Astrocyte of the cerebellum (primary cell): Measurements from ENCODE around the gene SEMA4B.
A peak's percentile ranks its signal among the peaks of the same experiment; 100 is the strongest.
"Not testable (repeated sequence)": the region's sequence is repeated elsewhere in the genome, so short reads cannot be mapped to it uniquely, and the experiment has no call there.

Source experiments
- DNase-seq: peaks from one replicate; pipeline ENCODE4 v3.0.0-alpha.2; 2011; ENCODE audit warnings: low read depth
- H3K4me3 ChIP-seq: 2 replicates; pipeline ENCODE4 v1.5.1; 2011; ENCODE audit warnings: mild to moderate bottlenecking, low read depth, low read length, moderate library complexity
- in situ Hi-C: cut with HindIII; loops from 2 replicates; pipeline ENCODE4 v1.10.0; 2017; ENCODE audit warnings: low sequenced_read_pairs
- TF ChIP-seq, protein P1 (sequence below): IDR thresholded peaks from 2 replicates; pipeline ENCODE4 v1.5.1; 2012; ENCODE audit warnings: low read length, low read depth, moderate library complexity, mild to moderate bottlenecking; ENCODE audit errors: missing control alignments

SEMA4B gene

DNA sequence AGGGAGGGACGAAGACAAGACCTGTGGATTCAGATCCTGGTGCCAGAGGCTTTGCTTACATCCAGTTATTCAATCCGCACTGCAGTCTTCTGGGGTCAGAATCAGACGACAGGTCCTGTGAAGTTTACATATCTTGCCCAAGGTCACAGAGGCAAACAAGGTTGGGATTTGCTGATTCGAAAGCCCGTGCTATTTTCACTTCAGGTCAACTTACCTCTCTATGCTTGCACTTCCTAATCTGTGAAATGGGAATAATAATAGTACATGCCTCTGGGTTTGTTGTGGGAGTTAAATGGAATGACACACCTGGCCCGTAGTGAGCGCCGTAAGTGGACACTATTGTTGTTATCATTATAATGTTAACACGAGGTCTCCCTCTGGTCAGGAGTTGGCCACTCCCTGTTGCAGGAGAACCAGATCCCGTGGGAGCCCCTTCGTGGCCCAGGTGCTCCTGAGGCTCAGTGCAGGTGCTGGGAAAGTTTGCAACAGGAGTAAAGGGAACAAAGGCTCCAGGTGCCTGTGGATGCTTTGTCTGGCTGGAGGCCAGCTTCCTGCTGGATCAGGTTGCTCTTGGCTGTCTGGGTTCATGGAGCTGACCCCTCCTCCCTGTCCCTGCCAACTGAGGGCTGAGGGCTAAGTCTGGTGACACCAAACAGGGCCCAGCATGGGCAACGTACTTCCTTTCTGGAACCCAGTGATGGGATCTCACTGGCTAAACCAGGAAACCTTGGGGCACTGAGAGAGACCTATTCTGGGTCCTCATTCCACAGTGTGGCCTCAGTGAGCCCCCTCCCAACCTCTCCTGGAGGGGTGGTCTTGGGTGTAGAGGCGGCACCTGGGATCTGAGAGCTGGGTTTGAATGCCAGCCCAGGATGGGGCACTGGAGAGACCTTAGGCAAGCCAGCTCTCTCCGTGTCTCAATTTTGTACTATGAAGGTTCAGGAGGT, 40.1 kb upstream of the SEMA4B start:
- in situ Hi-C loops = no loop called here
- no peak overlapping the region for H3K4me3 ChIP-seq
- TF ChIP-seq, protein P1, sequence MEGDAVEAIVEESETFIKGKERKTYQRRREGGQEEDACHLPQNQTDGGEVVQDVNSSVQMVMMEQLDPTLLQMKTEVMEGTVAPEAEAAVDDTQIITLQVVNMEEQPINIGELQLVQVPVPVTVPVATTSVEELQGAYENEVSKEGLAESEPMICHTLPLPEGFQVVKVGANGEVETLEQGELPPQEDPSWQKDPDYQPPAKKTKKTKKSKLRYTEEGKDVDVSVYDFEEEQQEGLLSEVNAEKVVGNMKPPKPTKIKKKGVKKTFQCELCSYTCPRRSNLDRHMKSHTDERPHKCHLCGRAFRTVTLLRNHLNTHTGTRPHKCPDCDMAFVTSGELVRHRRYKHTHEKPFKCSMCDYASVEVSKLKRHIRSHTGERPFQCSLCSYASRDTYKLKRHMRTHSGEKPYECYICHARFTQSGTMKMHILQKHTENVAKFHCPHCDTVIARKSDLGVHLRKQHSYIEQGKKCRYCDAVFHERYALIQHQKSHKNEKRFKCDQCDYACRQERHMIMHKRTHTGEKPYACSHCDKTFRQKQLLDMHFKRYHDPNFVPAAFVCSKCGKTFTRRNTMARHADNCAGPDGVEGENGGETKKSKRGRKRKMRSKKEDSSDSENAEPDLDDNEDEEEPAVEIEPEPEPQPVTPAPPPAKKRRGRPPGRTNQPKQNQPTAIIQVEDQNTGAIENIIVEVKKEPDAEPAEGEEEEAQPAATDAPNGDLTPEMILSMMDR = no peak
- no peak for DNase-seq

DNA sequence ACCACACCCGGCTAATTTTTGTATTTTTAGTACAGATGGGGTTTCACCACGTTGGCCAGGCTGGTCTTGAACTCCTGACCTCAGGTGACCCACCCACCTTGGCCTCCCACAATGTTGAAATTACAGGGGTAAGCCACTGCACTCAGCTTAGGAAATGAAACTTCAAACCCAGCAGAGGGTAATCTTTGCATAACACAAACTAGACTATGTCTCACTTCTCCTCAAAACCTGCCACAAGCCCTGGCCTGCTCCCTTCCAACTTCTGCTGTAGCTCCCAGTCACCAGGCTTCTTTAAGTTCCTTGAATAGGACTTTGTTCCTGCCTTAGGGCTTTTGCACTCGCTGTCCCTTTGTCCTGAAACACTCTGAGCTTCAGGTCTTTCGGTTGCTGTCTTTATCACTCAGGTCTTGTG, 39.2 kb upstream of the SEMA4B start:
- TF ChIP-seq, protein P1 = no peak
- H3K4me3 ChIP-seq = no peak overlapping the region
- DNase-seq = no peak
- in situ Hi-C loops = no loop called here

DNA sequence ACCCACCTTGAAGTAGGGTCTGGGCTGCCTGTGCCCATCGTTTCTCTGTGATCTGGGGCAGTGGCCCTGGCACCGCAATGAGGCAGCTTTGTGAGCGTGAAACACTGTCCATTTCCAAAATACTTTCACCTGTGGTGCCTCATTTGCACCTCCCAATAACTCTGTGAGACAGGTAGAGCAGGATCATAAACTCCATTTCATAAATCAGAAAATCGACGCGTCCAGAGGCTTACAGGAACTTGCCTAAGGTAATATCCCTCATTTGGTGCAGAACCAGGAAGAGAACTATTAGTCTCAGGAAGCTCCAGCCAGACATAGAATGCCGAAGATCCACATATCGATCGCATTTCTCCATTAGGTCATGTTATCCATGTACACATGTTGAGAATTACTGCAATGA, 38.2 kb upstream of the SEMA4B start:
- in situ Hi-C loops = no loop called here
- TF ChIP-seq, protein P1 = no peak
- no peak overlapping the region for H3K4me3 ChIP-seq
- no peak for DNase-seq

DNA sequence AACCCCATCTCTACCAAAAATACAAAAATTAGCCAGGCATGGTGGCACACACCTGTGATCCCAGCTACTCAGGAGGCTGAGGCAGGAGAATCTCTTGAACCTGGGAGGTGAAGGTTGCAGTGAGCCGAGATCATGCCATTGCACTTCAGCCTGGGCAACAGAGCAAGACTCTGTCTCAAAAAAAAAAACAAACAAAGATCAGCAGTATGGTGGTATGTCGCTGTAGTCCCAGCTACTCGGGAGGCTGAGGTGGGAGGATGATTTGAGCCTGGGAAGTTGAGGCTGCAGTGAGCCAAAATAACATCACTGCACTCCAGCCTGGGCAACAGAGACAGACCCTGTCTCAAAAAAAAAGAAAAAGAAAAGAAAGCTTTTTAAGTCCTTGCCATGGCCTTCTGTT, 36.9 kb upstream of the SEMA4B start:
- DNase-seq, H3K4me3 ChIP-seq, in situ Hi-C loops: not testable (repeated sequence)

DNA sequence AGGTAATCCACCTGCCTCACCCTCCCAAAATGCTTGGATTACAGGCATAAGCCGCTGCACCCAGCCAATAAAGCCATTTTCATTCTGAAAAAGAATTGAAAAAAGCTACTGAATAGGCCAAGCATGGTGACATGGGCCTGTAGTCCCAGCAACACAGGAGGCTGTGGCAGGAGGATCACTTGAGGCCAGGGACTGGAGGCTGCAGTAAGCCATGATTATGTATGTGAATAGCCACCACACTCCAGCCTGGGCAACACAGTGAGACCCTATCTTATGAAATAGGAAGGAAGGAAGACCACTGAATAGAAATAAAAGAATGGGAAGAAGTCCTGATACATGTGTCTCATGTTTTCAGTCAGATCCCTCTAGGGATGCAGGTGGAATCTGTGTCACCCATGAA, 36.0 kb upstream of the SEMA4B start:
- H3K4me3 ChIP-seq = no peak overlapping the region
- no peak for DNase-seq
- TF ChIP-seq, protein P1 = no peak
- in situ Hi-C loops = no loop called here

DNA sequence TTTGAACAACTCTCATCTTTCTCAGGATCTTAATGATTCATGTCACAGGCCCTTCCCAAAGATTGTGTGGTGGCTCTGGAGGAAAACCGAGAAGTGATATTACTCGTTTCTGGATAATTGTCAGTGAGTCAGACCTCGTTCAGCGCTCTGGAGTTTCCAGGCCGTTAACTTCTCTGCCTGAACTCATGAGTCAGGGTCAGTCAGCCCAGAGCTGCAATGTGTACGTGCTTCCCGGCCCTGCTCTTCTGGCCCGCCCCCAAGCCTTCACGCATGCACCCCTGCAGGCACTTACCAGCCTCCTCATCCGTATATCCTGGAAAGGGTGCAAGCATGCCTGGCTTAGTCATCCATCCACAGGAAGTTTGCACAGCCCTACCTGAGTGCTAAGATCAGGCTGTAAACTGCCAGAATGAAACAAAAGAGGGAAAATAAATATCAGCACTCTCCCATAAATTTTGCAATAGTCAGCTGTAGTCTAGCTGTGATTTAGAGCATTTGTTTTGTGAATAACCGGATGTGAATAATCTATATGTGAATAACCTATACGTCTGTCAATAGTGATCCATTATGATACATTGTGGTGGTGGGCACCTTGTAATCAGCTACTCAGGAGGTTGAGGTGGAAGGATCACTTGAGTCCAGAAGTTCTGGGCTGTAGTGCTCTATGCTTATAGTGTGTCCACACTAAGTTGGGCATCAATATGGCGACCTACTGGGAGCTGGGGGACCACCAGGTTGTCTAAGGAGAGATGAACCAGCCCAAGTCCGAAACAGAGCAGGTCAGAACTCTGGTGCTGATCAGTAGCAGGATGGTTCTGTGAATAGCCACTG, 35.3 kb upstream of the SEMA4B start:
- peak; percentile 86 for DNase-seq
- H3K4me3 ChIP-seq = no peak overlapping the region
- in situ Hi-C loops = no loop called here
- TF ChIP-seq, protein P1 = no peak
